OCI-LY7 (cell line): Measurements from ENCODE around the gene DIP2C. TPM values are rescaled to one million over a fixed set of nuclear protein-coding genes. Genes with fewer than 3 reads are reported as not detected.

Source experiments
- BruUV-seq: library from RNA; stranded (reverse); fragments of 400-500 nt; replicated peaks from 2 replicates; lab custom pipeline; 2021; lab: Mats Ljungman, UMichigan
- CTCF ChIA-PET: fragments of 300-600 bp; sonication (Branson Sonifier 250); formaldehyde crosslinking; loops from one replicate; lab custom pipeline; 2022; ENCODE audit warnings: antibody characterized with exemption; ENCODE audit not compliant: unreplicated experiment; lab: Charles Lee
- POLR2A ChIA-PET: fragments of 300-600 bp; sonication (Branson Sonifier 250); formaldehyde crosslinking; loops from one replicate; lab custom pipeline; 2022; ENCODE audit warnings: antibody characterized with exemption; lab: Charles Lee
- DNase-seq: peaks from one replicate; pipeline ENCODE4 v3.0.0-alpha.2; 2015; ENCODE audit warnings: low spot score
- H2AFZ ChIP-seq: fragments of 200-600 bp; sonication (generic), shearing (Covaris generic); 2 replicates; pipeline ENCODE4 v1.6.1; 2014; ENCODE audit warnings: mild to moderate bottlenecking, antibody characterized with exemption, low read length, moderate library complexity
- H3K27ac ChIP-seq: fragments of 200-600 bp; sonication (generic); 2 replicates; pipeline ENCODE4 v1.5.1; 2014; ENCODE audit warnings: mixed run types, low read depth, mild to moderate bottlenecking, moderate library complexity, low read length, inconsistent platforms; ENCODE audit not compliant: poor library complexity, severe bottlenecking
- H3K36me3 ChIP-seq: fragments of 200-600 bp; sonication (generic); 2 replicates; pipeline ENCODE4 v1.6.1; 2014; ENCODE audit warnings: mild to moderate bottlenecking, antibody characterized with exemption, low read length, moderate library complexity, mixed read lengths; ENCODE audit not compliant: insufficient read depth
- H3K4me1 ChIP-seq: fragments of 200-600 bp; sonication (generic); 2 replicates; pipeline ENCODE4 v1.5.1; 2014; ENCODE audit warnings: mild to moderate bottlenecking, low read length; ENCODE audit not compliant: insufficient read depth, poor library complexity, severe bottlenecking
- H3K4me2 ChIP-seq: fragments of 200-600 bp; sonication (generic); 2 replicates; pipeline ENCODE4 v1.6.1; 2014; ENCODE audit warnings: mild to moderate bottlenecking, low read length
- H3K4me3 ChIP-seq: fragments of 200-600 bp; sonication (generic); 2 replicates; pipeline ENCODE4 v1.5.1; 2014; ENCODE audit warnings: mild to moderate bottlenecking, low read depth, low read length; ENCODE audit not compliant: poor library complexity, severe bottlenecking
- H3K79me2 ChIP-seq: fragments of 200-600 bp; sonication (generic); 2 replicates; pipeline ENCODE4 v1.6.1; 2016; ENCODE audit warnings: low read depth, mild to moderate bottlenecking, low read length, moderate library complexity, mixed read lengths; ENCODE audit not compliant: insufficient read depth
- H3K9me2 ChIP-seq: fragments of 200-600 bp; sonication (generic); 2 replicates; pipeline ENCODE4 v1.6.1; 2016; ENCODE audit warnings: mild to moderate bottlenecking, low read length, mixed read lengths; ENCODE audit not compliant: insufficient read depth
- H3K9me3 ChIP-seq: fragments of 200-600 bp; sonication (generic); 2 replicates; pipeline ENCODE4 v1.6.1; 2014; ENCODE audit warnings: mild to moderate bottlenecking, mixed run types, low read length, mixed read lengths
- H4K20me1 ChIP-seq: fragments of 200-600 bp; sonication (generic); 2 replicates; pipeline ENCODE4 v1.6.1; 2014; ENCODE audit warnings: mild to moderate bottlenecking, antibody characterized with exemption, low read length, moderate library complexity, mixed read lengths; ENCODE audit not compliant: insufficient read depth
- EZH2phosphoT487 ChIP-seq: fragments of 200-600 bp; sonication (generic); IDR thresholded peaks from 2 replicates; pipeline ENCODE4 v1.6.1; 2018; ENCODE audit warnings: low read depth, borderline replicate concordance, mild to moderate bottlenecking, mixed run types, antibody characterized with exemption, low read length, moderate library complexity, mixed read lengths
- intact Hi-C: fragments of 100-400 bp; cut with micrococcal nuclease; formaldehyde crosslinking; loops from one replicate; pipeline ENCODE4 v1.10.0; 2022; ENCODE audit not compliant: unreplicated experiment
- total RNA-seq, 2 experiments: library from RNA; depleted of rRNA in 1 of 2; stranded (reverse); fragments of >200 nt in 1 of 2; shearing (Covaris generic) in 1 of 2; gene quantifications; 2 replicates each; pipeline ENCODE4 v1.2.3, GENCODE V29; 2014 to 2022
- TF ChIP-seq, protein P1 (sequence below): fragments of 200-600 bp; sonication (generic); conservative IDR thresholded peaks from 2 replicates; pipeline ENCODE4 v1.5.1; 2014; ENCODE audit warnings: mild to moderate bottlenecking, antibody characterized with exemption, low read length, moderate library complexity, mixed read lengths

Gene DIP2C
- total RNA-seq, 2 experiments from 2014 or later: 10.9 to 29.5 TPM

DNA sequence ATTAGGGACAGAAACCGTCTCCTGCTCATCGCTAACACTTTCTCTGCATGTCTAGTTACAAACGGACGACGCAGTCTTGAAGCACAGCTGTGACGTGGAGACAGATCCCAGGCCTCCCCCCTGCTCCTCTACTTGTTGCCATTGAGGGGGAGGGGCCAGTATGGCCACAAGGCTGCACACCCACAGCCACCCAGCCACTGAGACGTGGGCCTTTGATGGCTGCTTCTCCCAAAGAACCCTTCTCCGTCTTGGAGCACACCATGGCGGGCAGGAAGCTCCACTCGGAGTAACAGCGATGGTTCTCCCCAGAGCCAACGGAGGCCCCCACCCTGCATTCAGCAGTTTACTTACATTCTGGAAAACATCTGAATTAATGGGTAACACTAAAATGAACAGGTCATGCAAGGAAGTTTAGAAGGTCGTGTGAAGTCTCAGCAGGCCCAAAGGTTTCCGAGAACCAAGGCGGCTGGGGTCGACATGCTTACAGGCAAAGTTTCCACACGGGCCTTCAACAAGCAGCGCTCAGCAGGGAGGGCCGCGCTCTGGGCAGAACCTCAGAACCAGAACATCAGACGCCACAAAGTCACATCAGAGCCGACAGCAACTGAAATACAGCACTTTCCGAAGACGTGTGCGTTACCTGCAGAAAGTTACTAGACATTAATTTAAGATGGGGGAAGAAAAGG lies 169.6 kb downstream of the DIP2C start:
- TF ChIP-seq EZH2phosphoT487: no peak
- TF ChIP-seq, protein P1, sequence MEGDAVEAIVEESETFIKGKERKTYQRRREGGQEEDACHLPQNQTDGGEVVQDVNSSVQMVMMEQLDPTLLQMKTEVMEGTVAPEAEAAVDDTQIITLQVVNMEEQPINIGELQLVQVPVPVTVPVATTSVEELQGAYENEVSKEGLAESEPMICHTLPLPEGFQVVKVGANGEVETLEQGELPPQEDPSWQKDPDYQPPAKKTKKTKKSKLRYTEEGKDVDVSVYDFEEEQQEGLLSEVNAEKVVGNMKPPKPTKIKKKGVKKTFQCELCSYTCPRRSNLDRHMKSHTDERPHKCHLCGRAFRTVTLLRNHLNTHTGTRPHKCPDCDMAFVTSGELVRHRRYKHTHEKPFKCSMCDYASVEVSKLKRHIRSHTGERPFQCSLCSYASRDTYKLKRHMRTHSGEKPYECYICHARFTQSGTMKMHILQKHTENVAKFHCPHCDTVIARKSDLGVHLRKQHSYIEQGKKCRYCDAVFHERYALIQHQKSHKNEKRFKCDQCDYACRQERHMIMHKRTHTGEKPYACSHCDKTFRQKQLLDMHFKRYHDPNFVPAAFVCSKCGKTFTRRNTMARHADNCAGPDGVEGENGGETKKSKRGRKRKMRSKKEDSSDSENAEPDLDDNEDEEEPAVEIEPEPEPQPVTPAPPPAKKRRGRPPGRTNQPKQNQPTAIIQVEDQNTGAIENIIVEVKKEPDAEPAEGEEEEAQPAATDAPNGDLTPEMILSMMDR: no peak
- intact Hi-C loops: no loop called here
- BruUV-seq: no TSS peak

DNA sequence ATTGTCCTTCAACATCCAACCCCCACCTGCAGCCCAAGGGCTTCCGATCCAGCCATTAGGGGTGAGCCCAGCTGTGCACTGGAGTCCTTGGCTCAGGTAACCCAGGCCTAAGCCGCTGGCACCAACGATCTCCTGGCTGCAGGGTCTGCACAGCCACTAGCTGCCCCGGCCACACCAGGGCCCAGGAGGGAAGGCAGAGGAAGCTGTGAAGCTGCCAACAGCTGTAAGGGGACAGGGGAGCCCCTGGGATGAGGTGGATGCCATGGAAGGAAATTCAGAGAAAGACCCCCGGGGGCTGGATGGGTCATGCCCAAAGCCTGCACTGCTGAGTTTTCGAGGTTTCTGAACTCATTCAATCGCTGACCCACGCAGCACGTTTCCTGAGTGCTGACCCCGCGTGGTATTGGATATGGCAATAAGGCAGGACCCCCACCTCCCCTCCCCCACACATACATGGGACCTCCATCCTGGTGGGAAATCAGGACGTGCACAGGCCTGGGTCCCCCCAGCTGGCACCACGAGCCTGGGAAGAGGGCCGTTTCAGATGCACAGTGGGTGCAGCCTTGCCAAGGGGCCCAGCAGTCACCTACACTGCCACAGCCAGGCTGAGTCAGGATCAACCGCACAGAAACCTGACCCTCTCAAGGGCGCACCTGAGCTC lies 170.3 kb downstream of the DIP2C start:
- Histone ChIP-seq H4K20me1 (no peaks in the 10 kb centered on the region), H3K4me2 (peak overlapping the region; percentile 51), H3K36me3 (no peaks in the 10 kb centered on the region), H3K9me3 (no peaks in the 10 kb centered on the region), H3K9me2 (no peaks in the 10 kb centered on the region), H3K27ac (peak overlapping the region; percentile 88), H3K79me2 (no peaks in the 10 kb centered on the region; the same call in 1 of the 2 replicates), H2AFZ (no peak overlapping the region), H3K4me1 (peaks cover 92% of the 10 kb centered on the region), H3K4me3 (no peak overlapping the region)
- peak; percentile 39 for DNase-seq
- ChIA-PET POLR2A (interaction anchor here (0.9 to 1.2 kb wide), 3 partner anchors 8 to 15 kb away, joined by 3 to 4 read pairs (median 4); no protein-coding TSS in a partner anchor), CTCF (no interaction called here)
- no TSS peak for BruUV-seq
- TF ChIP-seq, protein P1: no peak
- intact Hi-C loops: no loop called here

More for the DNA sequence above, 169.6 kb downstream of the DIP2C start:
- H3K4me1 ChIP-seq: peaks cover 92% of the 10 kb centered on the region
- no peaks in the 10 kb centered on the region for H3K9me2 ChIP-seq
- ChIA-PET POLR2A (no interaction called here), CTCF (interaction anchor here (1.9 kb wide), 1 partner anchor 9 kb away, joined by 6 read pairs; no protein-coding TSS in a partner anchor)
- H4K20me1 ChIP-seq: no peaks in the 10 kb centered on the region
- peak overlapping the region; percentile 88 for H3K27ac ChIP-seq
- peak overlapping the region; percentile 51 for H3K4me2 ChIP-seq
- no peaks in the 10 kb centered on the region for H3K9me3 ChIP-seq
- no peaks in the 10 kb centered on the region; the same call in 1 of the 2 replicates for H3K79me2 ChIP-seq
- no peak overlapping the region for H2AFZ ChIP-seq
- no peak overlapping the region for H3K4me3 ChIP-seq
- DNase-seq: no peak
- no peaks in the 10 kb centered on the region for H3K36me3 ChIP-seq
